Trophoblast cell (in vitro differentiated cells and primary cell): ENCODE results near the gene RBM4.

Experiments
- DNase-seq, 2 donors: peaks; one replicate each; pipeline ENCODE4 v3.0.0-alpha.2; 2016
- H2AFZ ChIP-seq: 2 replicates; pipeline ENCODE4 v1.6.1; 2013; ENCODE audit warnings: low read length, moderate library complexity, mild to moderate bottlenecking; ENCODE audit not compliant: insufficient read depth, poor library complexity
- H2AK5ac ChIP-seq: 2 replicates; pipeline ENCODE4 v1.6.1; 2013; ENCODE audit warnings: mild to moderate bottlenecking, low read length
- H2BK120ac ChIP-seq: 2 replicates; pipeline ENCODE4 v1.6.1; 2013; ENCODE audit warnings: low read length, mild to moderate bottlenecking, moderate library complexity; ENCODE audit not compliant: insufficient read depth, poor library complexity
- H2BK12ac ChIP-seq: 2 replicates; pipeline ENCODE4 v1.6.1; 2013; ENCODE audit warnings: mild to moderate bottlenecking, low read length, moderate library complexity
- H2BK5ac ChIP-seq: 2 replicates; pipeline ENCODE4 v1.6.1; 2013; ENCODE audit warnings: low read length, low read depth, moderate library complexity, mild to moderate bottlenecking; ENCODE audit not compliant: poor library complexity
- H3K14ac ChIP-seq: 2 replicates; pipeline ENCODE4 v1.6.1; 2013; ENCODE audit warnings: mild to moderate bottlenecking, low read length
- H3K18ac ChIP-seq: 2 replicates; pipeline ENCODE4 v1.6.1; 2013; ENCODE audit warnings: mild to moderate bottlenecking, low read length
- H3K23ac ChIP-seq: 2 replicates; pipeline ENCODE4 v1.6.1; 2013; ENCODE audit warnings: low read length
- H3K27ac ChIP-seq: 2 replicates; pipeline ENCODE4 v1.5.1; 2013; ENCODE audit warnings: low read depth, mild to moderate bottlenecking, inconsistent platforms, low read length, moderate library complexity
- H3K27me3 ChIP-seq: 2 replicates; pipeline ENCODE4 v1.6.1; 2013; ENCODE audit warnings: inconsistent platforms, mild to moderate bottlenecking, low read length, moderate library complexity; ENCODE audit not compliant: insufficient read depth
- H3K36me3 ChIP-seq, 2 experiments: 1 replicate in 1 of 2; 2 replicates in 1 of 2; pipeline ENCODE4 v1.6.1; 2013; ENCODE audit warnings: low read length in 2 of 2, mild to moderate bottlenecking in 2 of 2, moderate library complexity in 1 of 2; ENCODE audit not compliant: insufficient read depth in 2 of 2, control insufficient read depth in 1 of 2
- H3K4ac ChIP-seq: 2 replicates; pipeline ENCODE4 v1.6.1; 2013; ENCODE audit warnings: low read depth, mild to moderate bottlenecking, low read length, moderate library complexity
- H3K4me1 ChIP-seq, 2 experiments: 1 replicate in 1 of 2; 2 replicates in 1 of 2; pipeline ENCODE4 v1.6.1; 2013; ENCODE audit warnings: low read length in 2 of 2, mild to moderate bottlenecking in 2 of 2, moderate library complexity in 1 of 2; ENCODE audit not compliant: insufficient read depth in 2 of 2, control insufficient read depth in 1 of 2
- H3K4me2 ChIP-seq: 2 replicates; pipeline ENCODE4 v1.6.1; 2013; ENCODE audit warnings: inconsistent platforms, mild to moderate bottlenecking, low read length, moderate library complexity
- H3K4me3 ChIP-seq: 2 replicates; pipeline ENCODE4 v1.5.1; 2013; ENCODE audit warnings: mild to moderate bottlenecking, low read depth, low read length, inconsistent platforms
- H3K79me1 ChIP-seq: one replicate; pipeline ENCODE4 v1.6.1; 2013; ENCODE audit warnings: low read length
- H3K79me2 ChIP-seq: 2 replicates; pipeline ENCODE4 v1.6.1; 2013; ENCODE audit warnings: low read length, mild to moderate bottlenecking; ENCODE audit not compliant: control insufficient read depth, insufficient read depth, poor library complexity
- H3K9ac ChIP-seq: 2 replicates; pipeline ENCODE4 v1.6.1; 2013; ENCODE audit warnings: mild to moderate bottlenecking, low read length
- H3K9me3 ChIP-seq: 2 replicates; pipeline ENCODE4 v1.6.1; 2013; ENCODE audit warnings: low read depth, mild to moderate bottlenecking, control low read depth, inconsistent platforms, low read length; ENCODE audit not compliant: insufficient read depth
- H4K12ac ChIP-seq: 2 replicates; pipeline ENCODE4 v1.6.1; 2013; ENCODE audit warnings: low read depth, mild to moderate bottlenecking, low read length, moderate library complexity
- H4K8ac ChIP-seq: 2 replicates; pipeline ENCODE4 v1.6.1; 2013; ENCODE audit warnings: low read depth, mild to moderate bottlenecking, low read length, moderate library complexity
- H4K91ac ChIP-seq: one replicate; pipeline ENCODE4 v1.6.1; 2013; ENCODE audit warnings: low read depth, mild to moderate bottlenecking, low read length, moderate library complexity
- WGBS: extraction: QIAGEN DNeasy Blood & Tissue Kit; methylation state at CpG from one replicate; pipeline ENCODE4 v1.1.7; 2013; ENCODE audit warnings: missing lambda C conversion rate; ENCODE audit not compliant: insufficient read length, insufficient coverage; ENCODE audit errors: extremely low coverage; 5-methylcytosine and 5-hydroxymethylcytosine counted together

The RBM4 gene

GRCh38 chr11:66646828-66647227, 8.3 kb downstream of the RBM4 start:
- WGBS: no CpG with 5 or more reads among the region's 4 CpGs
- peak overlapping the region; percentile 12 for H3K4ac ChIP-seq
- H4K8ac ChIP-seq: no peak overlapping the region
- no peak overlapping the region for H2BK5ac ChIP-seq
- H3K79me2 ChIP-seq: peaks cover 9% of the 10 kb centered on the region
- no peak overlapping the region for H3K18ac ChIP-seq
- no peak overlapping the region for H3K27ac ChIP-seq
- no peak overlapping the region for H2BK12ac ChIP-seq
- no peak overlapping the region for H4K91ac ChIP-seq
- H3K4me2 ChIP-seq: no peak overlapping the region
- no peak overlapping the region for H3K14ac ChIP-seq
- peaks cover 30 to 58% of the 10 kb centered on the region in 2 experiments for H3K36me3 ChIP-seq
- no peak for DNase-seq
- H3K4me1 ChIP-seq: no peaks in the 10 kb centered on the region
- H2BK120ac ChIP-seq: no peak overlapping the region
- H3K23ac ChIP-seq: no peak overlapping the region
- no peak overlapping the region for H2AFZ ChIP-seq
- no peak overlapping the region for H3K9ac ChIP-seq
- H3K9me3 ChIP-seq: peaks cover 3% of the 10 kb centered on the region
- no peak overlapping the region for H4K12ac ChIP-seq
- H3K79me1 ChIP-seq: no peaks in the 10 kb centered on the region
- H2AK5ac ChIP-seq: no peak overlapping the region
- no peaks in the 10 kb centered on the region for H3K27me3 ChIP-seq
- H3K4me3 ChIP-seq: no peak overlapping the region

- H3K18ac ChIP-seq: no peak overlapping the region
- no peak overlapping the region for H4K8ac ChIP-seq
- H4K12ac ChIP-seq: no peak overlapping the region
- no peaks in the 10 kb centered on the region for H3K27me3 ChIP-seq
- H3K9me3 ChIP-seq: peaks cover 2% of the 10 kb centered on the region
- no peak overlapping the region for H4K91ac ChIP-seq
- H2BK120ac ChIP-seq: no peak overlapping the region
- H2BK5ac ChIP-seq: no peak overlapping the region
- no peak overlapping the region for H3K27ac ChIP-seq
- H3K4me3 ChIP-seq: no peak overlapping the region
- no peak overlapping the region for H3K14ac ChIP-seq
- H3K4me1 ChIP-seq: no peaks in the 10 kb centered on the region
- H3K23ac ChIP-seq: no peak overlapping the region
- no CpG with 5 or more reads among the region's 5 CpGs for WGBS
- no peak overlapping the region for H2AK5ac ChIP-seq
- no peaks in the 10 kb centered on the region for H3K79me2 ChIP-seq
- peaks cover 24 to 48% of the 10 kb centered on the region in 2 experiments for H3K36me3 ChIP-seq
- no peaks in the 10 kb centered on the region for H3K79me1 ChIP-seq
- no peak overlapping the region for H2BK12ac ChIP-seq
- DNase-seq: no peak
- H3K9ac ChIP-seq: no peak overlapping the region
- no peak overlapping the region for H2AFZ ChIP-seq
- H3K4me2 ChIP-seq: no peak overlapping the region
- no peak overlapping the region for H3K4ac ChIP-seq
These were observed 11.4 kb downstream of the RBM4 start for GRCh38 chr11:66649903-66650302.

- Histone ChIP-seq H2AFZ (no peak overlapping the region), H2BK120ac (no peak overlapping the region), H3K4me2 (no peak overlapping the region), H3K14ac (no peak overlapping the region), H4K12ac (no peak overlapping the region), H2BK12ac (no peak overlapping the region), H3K4me1 (no peaks in the 10 kb centered on the region), H3K4ac (no peak overlapping the region), H3K27ac (no peak overlapping the region), H3K79me2 (no peaks in the 10 kb centered on the region), H4K91ac (no peak overlapping the region), H3K79me1 (no peaks in the 10 kb centered on the region), H2BK5ac (no peak overlapping the region), H3K18ac (no peak overlapping the region), H3K27me3 (no peaks in the 10 kb centered on the region), H3K36me3 (peaks cover 24 to 44% of the 10 kb centered on the region in 2 experiments), H3K23ac (no peak overlapping the region), H3K9me3 (peaks cover 2% of the 10 kb centered on the region), H4K8ac (no peak overlapping the region), H2AK5ac (no peak overlapping the region), H3K9ac (no peak overlapping the region), H3K4me3 (no peak overlapping the region)
- no CpG with 5 or more reads among the region's 2 CpGs for WGBS
- peak in 1 of 2 donors; percentile 31 for DNase-seq
These were observed 12.5 kb downstream of the RBM4 start for GRCh38 chr11:66651016-66651415.

- Histone ChIP-seq H3K27ac (no peak overlapping the region), H4K91ac (no peak overlapping the region), H4K12ac (no peak overlapping the region), H3K4me2 (no peak overlapping the region), H3K79me2 (no peaks in the 10 kb centered on the region), H4K8ac (no peak overlapping the region), H2BK12ac (no peak overlapping the region), H3K4ac (no peak overlapping the region), H3K9ac (no peak overlapping the region), H3K9me3 (peaks cover 2% of the 10 kb centered on the region), H2BK5ac (no peak overlapping the region), H2AFZ (no peak overlapping the region), H3K23ac (no peak overlapping the region), H3K36me3 (peaks cover 30 to 36% of the 10 kb centered on the region in 2 experiments), H3K18ac (no peak overlapping the region), H3K4me1 (no peaks in the 10 kb centered on the region), H3K14ac (no peak overlapping the region), H2AK5ac (no peak overlapping the region), H2BK120ac (no peak overlapping the region), H3K27me3 (no peaks in the 10 kb centered on the region), H3K4me3 (no peak overlapping the region), H3K79me1 (no peaks in the 10 kb centered on the region)
- WGBS: no CpG with 5 or more reads among the region's 7 CpGs
- DNase-seq: no peak
These were observed 14.1 kb downstream of the RBM4 start for GRCh38 chr11:66652651-66653050.
